DND-41 (cell line): ENCODE measurements around the gene GPR61.
A peak's percentile ranks its signal among the peaks of the same experiment; 100 is the strongest.

Experiments used
- ATAC-seq: fragments of 200-7000 bp; cut with Tn5 transposase; 3 replicates; pipeline ENCODE4 v1.9.1; 2021; ENCODE audit warnings: low read depth; ENCODE audit not compliant: insufficient read depth
- DNase-seq: peaks from one replicate; pipeline ENCODE4 v3.0.0-alpha.2; 2020
- H2AFZ ChIP-seq: 2 replicates; pipeline ENCODE4 v1.6.0; 2012; ENCODE audit warnings: low read depth, low read length
- H3K27ac ChIP-seq: 2 replicates; pipeline ENCODE4 v1.5.1; 2012; ENCODE audit warnings: low read length, inconsistent platforms
- H3K27me3 ChIP-seq: fragments of 200-600 bp; sonication (generic); 2 replicates; pipeline ENCODE4 v1.6.0; 2012; ENCODE audit warnings: low read length, mild to moderate bottlenecking, inconsistent platforms; ENCODE audit not compliant: insufficient read depth, poor library complexity
- H3K36me3 ChIP-seq: 2 replicates; pipeline ENCODE4 v1.5.1; 2012; ENCODE audit warnings: low read length, inconsistent platforms; ENCODE audit not compliant: insufficient read depth
- H3K4me1 ChIP-seq: 2 replicates; pipeline ENCODE4 v1.5.1; 2012; ENCODE audit warnings: mild to moderate bottlenecking, low read length; ENCODE audit not compliant: insufficient read depth
- H3K4me2 ChIP-seq: 2 replicates; pipeline ENCODE4 v1.6.0; 2012; ENCODE audit warnings: mild to moderate bottlenecking, moderate library complexity, low read length, inconsistent platforms; ENCODE audit not compliant: insufficient read depth
- H3K4me3 ChIP-seq, 2 experiments: fragments of 200-600 bp in 1 of 2; shearing (Covaris generic) in 1 of 2; 2 replicates each; pipeline ENCODE4 v1.5.1; 2012 to 2016; ENCODE audit warnings: inconsistent platforms in 2 of 2, low read length in 2 of 2, mild to moderate bottlenecking in 2 of 2, low read depth in 1 of 2, moderate library complexity in 1 of 2
- H3K79me2 ChIP-seq: 2 replicates; pipeline ENCODE4 v1.6.0; 2012; ENCODE audit warnings: low read length, inconsistent platforms; ENCODE audit not compliant: insufficient read depth
- H3K9ac ChIP-seq: 2 replicates; pipeline ENCODE4 v1.6.0; 2012; ENCODE audit warnings: low read depth, mild to moderate bottlenecking, inconsistent platforms, low read length, moderate library complexity
- H3K9me3 ChIP-seq: 2 replicates; pipeline ENCODE4 v1.5.1; 2012; ENCODE audit warnings: low read length, moderate library complexity, mild to moderate bottlenecking, inconsistent platforms; ENCODE audit not compliant: insufficient read depth, severe bottlenecking
- H4K20me1 ChIP-seq: 2 replicates; pipeline ENCODE4 v1.6.0; 2012; ENCODE audit warnings: low read length; ENCODE audit not compliant: insufficient read depth
- CTCF ChIP-seq: IDR thresholded peaks from 2 replicates; pipeline ENCODE4 v1.5.1; 2012; ENCODE audit warnings: borderline replicate concordance, low read length, moderate library complexity, mild to moderate bottlenecking; ENCODE audit not compliant: poor library complexity, severe bottlenecking; ENCODE audit errors: extremely low read depth
- EZH2 ChIP-seq: IDR thresholded peaks from 3 replicates; pipeline ENCODE4 v1.6.1; 2012; ENCODE audit warnings: borderline replicate concordance, low read depth, mild to moderate bottlenecking, moderate library complexity, low read length, inconsistent platforms; ENCODE audit not compliant: severe bottlenecking

The GPR61 gene

DNA sequence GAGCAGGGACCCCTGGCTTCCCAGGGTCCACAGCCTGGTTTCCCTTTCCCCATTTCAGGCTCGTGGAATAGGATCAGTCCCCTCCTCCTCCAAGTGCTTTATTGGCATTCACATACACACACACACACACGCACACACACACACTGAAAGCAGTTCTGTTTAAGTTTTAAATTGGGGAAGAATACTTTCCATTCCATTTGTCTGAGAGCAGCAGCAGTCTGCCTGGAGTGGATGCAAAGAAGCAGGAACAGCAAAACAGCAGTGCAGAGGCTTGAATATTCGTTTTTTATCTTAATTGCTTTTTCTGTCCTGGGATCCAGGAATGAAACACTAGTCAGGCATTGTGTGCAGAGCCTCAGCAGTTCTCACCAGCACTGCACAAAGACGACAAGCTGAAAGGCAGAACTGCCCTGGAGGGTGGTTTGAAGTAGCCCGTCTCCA is 38.7 kb upstream of the GPR61 start:
- no peak overlapping the region for H2AFZ ChIP-seq
- no peak for ATAC-seq
- H3K27me3 ChIP-seq, result no peaks in the 10 kb centered on the region
- peaks cover 16% of the 10 kb centered on the region for H4K20me1 ChIP-seq
- no peak overlapping the region for H3K4me3 ChIP-seq
- no peak overlapping the region for H3K27ac ChIP-seq
- no peak for DNase-seq
- peaks cover 9% of the 10 kb centered on the region; the same call in 1 of the 2 replicates for H3K79me2 ChIP-seq
- TF ChIP-seq CTCF (no peak), EZH2 (no peak)
- H3K9ac ChIP-seq, result no peak overlapping the region
- peaks cover 49% of the 10 kb centered on the region for H3K36me3 ChIP-seq
- H3K9me3 ChIP-seq, result no peaks in the 10 kb centered on the region
- peaks cover 28% of the 10 kb centered on the region for H3K4me1 ChIP-seq
- H3K4me2 ChIP-seq, result no peak overlapping the region

- H3K27ac ChIP-seq, result peak overlapping the region; percentile 31
- no peaks in the 10 kb centered on the region for H3K9me3 ChIP-seq
- no peak overlapping the region for H3K4me2 ChIP-seq
- H4K20me1 ChIP-seq, result peaks cover 10% of the 10 kb centered on the region; the same call in 1 of the 2 replicates
- H2AFZ ChIP-seq, result no peak overlapping the region
- H3K27me3 ChIP-seq, result no peaks in the 10 kb centered on the region
- no peak overlapping the region for H3K9ac ChIP-seq
- TF ChIP-seq EZH2 (no peak), CTCF (no peak)
- ATAC-seq, result peak; percentile 69
- no peak overlapping the region for H3K4me3 ChIP-seq
- peaks cover 41% of the 10 kb centered on the region for H3K36me3 ChIP-seq
- H3K4me1 ChIP-seq, result peaks cover 25% of the 10 kb centered on the region
- H3K79me2 ChIP-seq, result 0 out of 2 replicates have a peak, but pooled peaks cover 2% of the 10 kb centered on the region
- peak; percentile 42 for DNase-seq
These were observed 37.9 kb upstream of the GPR61 start for GRCh38 chr1:109501644-109502363.

DNA sequence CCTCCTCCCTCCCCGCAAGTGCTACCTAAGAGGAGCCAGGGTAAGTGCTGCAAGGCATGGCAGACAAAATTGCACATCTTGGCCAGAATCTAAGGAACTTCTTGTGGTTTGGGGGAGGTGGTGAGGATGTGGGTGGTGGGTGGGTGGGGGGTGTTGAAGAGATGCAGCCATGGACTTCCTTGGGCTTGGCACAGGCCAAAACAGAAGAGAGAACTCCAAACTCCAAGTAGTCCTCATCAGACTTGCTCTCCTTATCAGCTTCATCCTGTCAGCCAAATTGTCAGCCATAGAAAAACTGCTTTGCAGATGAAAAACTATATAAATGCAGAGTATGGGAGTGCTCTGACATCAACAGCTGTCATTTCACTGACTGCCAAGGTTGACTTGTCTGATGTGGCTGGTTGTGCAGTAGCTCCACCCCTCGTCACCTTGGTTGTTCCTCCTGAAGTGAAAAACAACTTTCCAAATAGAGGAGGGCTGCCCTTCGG is 37.3 kb upstream of the GPR61 start:
- Histone ChIP-seq H3K27ac (peak overlapping the region; percentile 31; the same call in 1 of the 2 replicates), H3K4me1 (peaks cover 25% of the 10 kb centered on the region), H3K9me3 (no peaks in the 10 kb centered on the region), H3K4me2 (no peak overlapping the region), H2AFZ (no peak overlapping the region), H3K79me2 (0 out of 2 replicates have a peak, but pooled peaks cover 2% of the 10 kb centered on the region), H3K9ac (no peak overlapping the region), H4K20me1 (peaks cover 10% of the 10 kb centered on the region; the same call in 1 of the 2 replicates), H3K4me3 (no peak overlapping the region), H3K36me3 (peaks cover 34% of the 10 kb centered on the region), H3K27me3 (no peaks in the 10 kb centered on the region)
- ATAC-seq (peak; percentile 79), DNase-seq (peak; percentile 46)
- no peak for TF ChIP-seq EZH2
- no peak for TF ChIP-seq CTCF
